Parathyroid adenoma (tissue), 2 donors: ENCODE measurements around the gene NUDT15.
"Not testable (repeated sequence)": the region's sequence is repeated elsewhere in the genome, so short reads cannot be mapped to it uniquely, and the experiment has no call there.

ENCODE experiments used
- H2AFZ ChIP-seq: fragments of 300-600 bp; sonication (generic); one replicate; pipeline ENCODE4 v1.7.0; 2017; ENCODE audit warnings: antibody characterized with exemption, mild to moderate bottlenecking
- H3K27ac ChIP-seq: fragments of 300-600 bp; sonication (generic); one replicate; pipeline ENCODE4 v1.7.0; 2017
- H3K27me3 ChIP-seq: fragments of 300-600 bp; sonication (generic); one replicate; pipeline ENCODE4 v1.7.0; 2017; ENCODE audit warnings: low read length; ENCODE audit not compliant: control insufficient read depth, insufficient read depth
- H3K36me3 ChIP-seq: fragments of 300-600 bp; sonication (generic); one replicate; pipeline ENCODE4 v1.7.0; 2017; ENCODE audit warnings: low read length; ENCODE audit not compliant: control insufficient read depth, insufficient read depth
- H3K4me1 ChIP-seq: fragments of 300-600 bp; sonication (generic); one replicate; pipeline ENCODE4 v1.7.0; 2017; ENCODE audit warnings: control low read depth
- H3K4me2 ChIP-seq: fragments of 300-600 bp; sonication (generic); one replicate; pipeline ENCODE4 v1.7.0; 2017; ENCODE audit warnings: low read length
- H3K4me3 ChIP-seq: fragments of 300-600 bp; sonication (generic); one replicate; pipeline ENCODE4 v1.7.0; 2017; ENCODE audit warnings: low read depth, low read length
- H3K79me2 ChIP-seq: fragments of 300-600 bp; sonication (generic); one replicate; pipeline ENCODE4 v1.7.0; 2017; ENCODE audit warnings: control low read depth
- H3K9ac ChIP-seq: fragments of 300-600 bp; sonication (generic); one replicate; pipeline ENCODE4 v1.7.0; 2017; ENCODE audit warnings: mild to moderate bottlenecking
- H3K9me3 ChIP-seq: fragments of 300-600 bp; sonication (generic); one replicate; pipeline ENCODE4 v1.7.0; 2017; ENCODE audit warnings: low read length; ENCODE audit not compliant: control insufficient read depth
- CTCF ChIP-seq: fragments of 300-600 bp; sonication (generic); IDR thresholded peaks from one replicate; pipeline ENCODE4 v1.7.0; 2017; ENCODE audit warnings: antibody characterized with exemption, mild to moderate bottlenecking
- donor health status: primary hyperparathyroidism.

Gene NUDT15

GRCh38 chr13:47997384-47997783 lies 40.1 kb upstream of the NUDT15 start:
- Histone ChIP-seq H2AFZ (no peak overlapping the region), H3K36me3 (no peaks in the 10 kb centered on the region)
- TF ChIP-seq CTCF = no peak

GRCh38 chr13:47999973-48000372 lies 37.6 kb upstream of the NUDT15 start:
- Histone ChIP-seq H3K27me3 (no peaks in the 10 kb centered on the region), H3K9me3 (no peaks in the 10 kb centered on the region), H2AFZ (no peak overlapping the region), H3K27ac (no peak overlapping the region), H3K36me3 (no peaks in the 10 kb centered on the region), H3K4me2 (peak overlapping the region; percentile 89), H3K79me2 (peaks cover 9% of the 10 kb centered on the region), H3K4me1 (peaks cover 2% of the 10 kb centered on the region), H3K9ac (no peak overlapping the region), H3K4me3 (peak overlapping the region; percentile 96)
- TF ChIP-seq CTCF = no peak

More at GRCh38 chr13:47997384-47997783, 40.1 kb upstream of the NUDT15 start:
- no peak overlapping the region for H3K4me2 ChIP-seq
- H3K79me2 ChIP-seq = peaks cover 9% of the 10 kb centered on the region
- H3K4me1 ChIP-seq = peaks cover 2% of the 10 kb centered on the region
- H3K9me3 ChIP-seq = no peaks in the 10 kb centered on the region
- no peaks in the 10 kb centered on the region for H3K27me3 ChIP-seq
- no peak overlapping the region for H3K9ac ChIP-seq
- no peak overlapping the region for H3K27ac ChIP-seq
- H3K4me3 ChIP-seq = no peak overlapping the region

- Histone ChIP-seq H3K27me3 (no peaks in the 10 kb centered on the region), H3K79me2 (peaks cover 9% of the 10 kb centered on the region), H3K9me3 (no peaks in the 10 kb centered on the region), H3K4me1 (peaks cover 2% of the 10 kb centered on the region), H3K36me3 (no peaks in the 10 kb centered on the region), H3K4me2 (peak overlapping the region; percentile 89), H3K27ac (peak overlapping the region; percentile 53), H3K9ac (peak overlapping the region; percentile 53), H3K4me3 (peak overlapping the region; percentile 96), H2AFZ (peak overlapping the region; percentile 90)
- TF ChIP-seq CTCF = no peak
These were observed 36.9 kb upstream of the NUDT15 start for GRCh38 chr13:48000559-48001113.

- Histone ChIP-seq H3K9me3 (no peaks in the 10 kb centered on the region), H3K36me3 (no peaks in the 10 kb centered on the region), H3K27me3 (no peaks in the 10 kb centered on the region), H3K27ac (peak within 1 kb of the TSS; percentile 53), H3K4me3 (peak within 1 kb of the TSS; percentile 96), H3K79me2 (peaks cover 9% of the 10 kb centered on the region), H3K9ac (peak within 1 kb of the TSS; percentile 53), H3K4me1 (peaks cover 2% of the 10 kb centered on the region), H2AFZ (peak within 1 kb of the TSS; percentile 90), H3K4me2 (peak within 1 kb of the TSS; percentile 89)
- no peak for TF ChIP-seq CTCF
These were observed 36.2 kb upstream of the NUDT15 start, which contains the start of gene SUCLA2 for GRCh38 chr13:48001114-48001881. Gene SUCLA2, minus strand, starts transcription at chr13:48001273. Its CDS starts 4 bp downstream, at chr13:48001269.

- H2AFZ ChIP-seq, H3K4me2 ChIP-seq, H3K79me2 ChIP-seq, H3K36me3 ChIP-seq, H3K4me1 ChIP-seq, H3K27ac ChIP-seq, H3K4me3 ChIP-seq, H3K9me3 ChIP-seq, H3K9ac ChIP-seq, H3K27me3 ChIP-seq: not testable (repeated sequence)
These were observed 35.5 kb upstream of the NUDT15 start for GRCh38 chr13:48001999-48002398.
